ENCODE data around the gene PDCL2. TPM values are rescaled to one million over a fixed set of nuclear protein-coding genes. Genes with fewer than 3 reads are reported as not detected.

PDCL2 gene
- total RNA-seq, 1 donor from 2014 or later: not detected

DNA sequence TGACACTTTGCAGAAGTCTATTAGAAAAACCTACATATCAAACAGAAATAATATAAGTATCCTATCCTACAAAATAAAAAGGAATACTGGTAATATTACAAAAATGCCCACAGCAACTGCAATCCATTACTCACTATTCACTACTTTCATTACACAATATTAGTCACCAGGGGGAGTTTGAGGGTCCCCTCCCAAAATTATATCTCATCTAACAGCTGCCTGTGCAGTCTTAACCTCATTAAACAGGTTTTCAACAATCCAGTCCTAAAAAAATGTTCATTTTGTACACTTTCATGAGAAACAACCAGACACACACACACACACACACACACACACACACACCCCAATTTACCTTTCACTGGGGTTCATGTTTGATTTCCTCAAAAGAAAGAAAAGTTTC is 48.2 kb downstream of the PDCL2 start:
- no peak overlapping the region for H3K4me3 Mint-ChIP-seq (ENCODE audit: unreplicated experiment)
- H3K27ac Mint-ChIP-seq (ENCODE audit: unreplicated experiment): peak overlapping the region; percentile 48
- TF ChIP-seq, protein P1, sequence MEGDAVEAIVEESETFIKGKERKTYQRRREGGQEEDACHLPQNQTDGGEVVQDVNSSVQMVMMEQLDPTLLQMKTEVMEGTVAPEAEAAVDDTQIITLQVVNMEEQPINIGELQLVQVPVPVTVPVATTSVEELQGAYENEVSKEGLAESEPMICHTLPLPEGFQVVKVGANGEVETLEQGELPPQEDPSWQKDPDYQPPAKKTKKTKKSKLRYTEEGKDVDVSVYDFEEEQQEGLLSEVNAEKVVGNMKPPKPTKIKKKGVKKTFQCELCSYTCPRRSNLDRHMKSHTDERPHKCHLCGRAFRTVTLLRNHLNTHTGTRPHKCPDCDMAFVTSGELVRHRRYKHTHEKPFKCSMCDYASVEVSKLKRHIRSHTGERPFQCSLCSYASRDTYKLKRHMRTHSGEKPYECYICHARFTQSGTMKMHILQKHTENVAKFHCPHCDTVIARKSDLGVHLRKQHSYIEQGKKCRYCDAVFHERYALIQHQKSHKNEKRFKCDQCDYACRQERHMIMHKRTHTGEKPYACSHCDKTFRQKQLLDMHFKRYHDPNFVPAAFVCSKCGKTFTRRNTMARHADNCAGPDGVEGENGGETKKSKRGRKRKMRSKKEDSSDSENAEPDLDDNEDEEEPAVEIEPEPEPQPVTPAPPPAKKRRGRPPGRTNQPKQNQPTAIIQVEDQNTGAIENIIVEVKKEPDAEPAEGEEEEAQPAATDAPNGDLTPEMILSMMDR (IDR thresholded peaks at IDR 0.05): peak; percentile 31
- H3K27me3 Mint-ChIP-seq (ENCODE audit: unreplicated experiment): no peaks in the 10 kb centered on the region
- DNase-seq (ENCODE audit: extremely low spot score, unreplicated experiment): no peak
- no peaks in the 10 kb centered on the region for H3K9me3 Mint-ChIP-seq (ENCODE audit: unreplicated experiment)
- peaks cover 34% of the 10 kb centered on the region for H3K4me1 Mint-ChIP-seq (ENCODE audit: unreplicated experiment)
- H3K36me3 Mint-ChIP-seq (ENCODE audit: unreplicated experiment): no peaks in the 10 kb centered on the region

DNA sequence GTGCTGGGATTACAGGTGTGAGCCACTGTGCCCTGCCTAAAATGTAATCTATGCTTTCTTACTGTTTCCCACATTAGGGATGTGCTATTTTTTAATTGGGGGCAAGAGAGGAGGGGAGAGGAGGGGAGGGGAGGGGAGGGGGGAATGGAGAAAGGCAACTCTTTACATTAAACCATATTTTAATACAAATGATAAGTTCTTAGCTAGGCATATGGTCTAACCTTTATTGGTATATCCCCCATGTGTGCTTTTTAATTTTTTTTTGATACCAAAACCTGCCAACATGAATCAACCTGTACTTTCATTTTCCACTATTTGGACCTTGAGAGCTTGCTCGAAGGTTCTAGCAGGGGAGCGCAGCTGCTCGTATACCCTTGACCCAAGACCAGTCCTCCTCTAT is 51.8 kb downstream of the PDCL2 start:
- Mint-ChIP-seq H3K9me3 (ENCODE audit: unreplicated experiment) (peaks cover 5% of the 10 kb centered on the region), H3K4me1 (ENCODE audit: unreplicated experiment) (peaks cover 26% of the 10 kb centered on the region), H3K4me3 (ENCODE audit: unreplicated experiment) (no peak overlapping the region), H3K27me3 (ENCODE audit: unreplicated experiment) (no peaks in the 10 kb centered on the region), H3K27ac (ENCODE audit: unreplicated experiment) (no peak overlapping the region), H3K36me3 (ENCODE audit: unreplicated experiment) (peaks cover 2% of the 10 kb centered on the region)
- TF ChIP-seq, protein P1 (IDR thresholded peaks at IDR 0.05): no peak
- DNase-seq (ENCODE audit: extremely low spot score, unreplicated experiment): no peak

DNA sequence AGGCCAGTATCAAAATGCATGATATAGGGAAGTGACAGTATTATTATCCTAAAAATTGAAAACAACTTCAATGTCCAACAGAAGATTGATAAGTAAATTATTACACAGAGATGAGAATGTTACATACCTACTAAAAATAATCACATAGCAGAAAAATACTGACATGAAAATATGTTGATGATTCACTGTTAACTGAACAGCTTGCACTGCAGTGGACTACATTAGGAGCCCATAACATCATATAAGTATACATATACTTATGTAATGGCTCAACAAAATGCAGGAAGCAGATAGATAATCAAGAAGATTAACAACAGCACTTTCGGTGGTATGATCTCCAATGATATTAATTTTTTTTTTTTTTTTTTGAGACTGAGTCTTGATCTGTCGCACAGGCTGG is 52.4 kb downstream of the PDCL2 start:
- peaks cover 5% of the 10 kb centered on the region for H3K9me3 Mint-ChIP-seq (ENCODE audit: unreplicated experiment)
- H3K4me1 Mint-ChIP-seq (ENCODE audit: unreplicated experiment): peaks cover 21% of the 10 kb centered on the region
- H3K27me3 Mint-ChIP-seq (ENCODE audit: unreplicated experiment): no peaks in the 10 kb centered on the region
- no peak overlapping the region for H3K4me3 Mint-ChIP-seq (ENCODE audit: unreplicated experiment)
- no peak for DNase-seq (ENCODE audit: extremely low spot score, unreplicated experiment)
- TF ChIP-seq, protein P1 (IDR thresholded peaks at IDR 0.05): no peak
- H3K27ac Mint-ChIP-seq (ENCODE audit: unreplicated experiment): no peak overlapping the region
- peaks cover 2% of the 10 kb centered on the region for H3K36me3 Mint-ChIP-seq (ENCODE audit: unreplicated experiment)

DNA sequence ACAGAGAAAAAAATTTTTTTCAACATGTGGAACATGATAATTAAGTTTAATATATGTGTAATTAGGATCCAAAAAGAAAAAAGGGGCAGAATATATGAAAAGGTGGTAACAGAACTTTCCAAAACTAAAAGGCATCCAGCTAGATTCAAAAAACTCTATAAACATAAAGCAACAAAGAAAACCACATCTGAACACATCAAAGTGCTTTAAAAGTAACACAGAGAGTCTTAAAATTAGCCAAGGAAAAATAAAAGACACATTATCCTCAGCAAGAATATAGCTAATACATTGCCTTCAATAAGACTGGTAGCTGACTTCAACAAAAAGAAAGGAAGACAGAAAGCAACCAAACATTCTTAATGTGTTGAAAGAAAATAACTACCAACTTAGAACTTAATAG is 53.5 kb downstream of the PDCL2 start:
- H3K36me3 Mint-ChIP-seq (ENCODE audit: unreplicated experiment): peaks cover 9% of the 10 kb centered on the region
- peaks cover 8% of the 10 kb centered on the region for H3K9me3 Mint-ChIP-seq (ENCODE audit: unreplicated experiment)
- TF ChIP-seq, protein P1 (IDR thresholded peaks at IDR 0.05): no peak
- H3K27me3 Mint-ChIP-seq (ENCODE audit: unreplicated experiment): no peaks in the 10 kb centered on the region
- H3K27ac Mint-ChIP-seq (ENCODE audit: unreplicated experiment): no peak overlapping the region
- H3K4me3 Mint-ChIP-seq (ENCODE audit: unreplicated experiment): no peak overlapping the region
- peaks cover 10% of the 10 kb centered on the region for H3K4me1 Mint-ChIP-seq (ENCODE audit: unreplicated experiment)
- no peak for DNase-seq (ENCODE audit: extremely low spot score, unreplicated experiment)

DNA sequence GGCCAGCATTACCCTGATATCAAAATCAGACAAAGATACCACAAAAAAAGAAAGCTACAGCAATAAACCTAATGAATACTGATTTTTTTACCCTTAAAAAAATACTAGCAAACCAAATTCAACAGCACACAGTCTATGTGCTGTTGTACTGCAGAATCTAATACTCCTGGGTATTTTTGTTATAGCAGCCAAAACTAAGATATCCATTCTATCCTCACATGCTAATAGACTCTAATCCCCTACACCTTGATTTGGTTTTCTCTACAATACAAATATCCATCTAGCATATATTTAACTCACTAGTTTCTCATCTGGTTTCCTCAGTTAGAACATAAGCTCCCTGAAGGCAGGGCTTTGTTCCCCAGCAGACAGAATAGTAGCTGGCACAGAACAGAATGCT is 57.7 kb downstream of the PDCL2 start:
- DNase-seq (ENCODE audit: extremely low spot score, unreplicated experiment): no peak
- Mint-ChIP-seq H3K4me1 (ENCODE audit: unreplicated experiment) (peaks cover 2% of the 10 kb centered on the region), H3K27ac (ENCODE audit: unreplicated experiment) (no peak overlapping the region)

More for the DNA sequence above, 57.7 kb downstream of the PDCL2 start:
- no peak overlapping the region for H3K4me3 Mint-ChIP-seq (ENCODE audit: unreplicated experiment)
- H3K9me3 Mint-ChIP-seq (ENCODE audit: unreplicated experiment): peaks cover 25% of the 10 kb centered on the region
- TF ChIP-seq, protein P1 (IDR thresholded peaks at IDR 0.05): no peak
- peaks cover 33% of the 10 kb centered on the region for H3K36me3 Mint-ChIP-seq (ENCODE audit: unreplicated experiment)
- H3K27me3 Mint-ChIP-seq (ENCODE audit: unreplicated experiment): no peaks in the 10 kb centered on the region

Measured in osteocyte (in vitro differentiated cells).